ENCODE results near the gene RAB7B. TPM values are rescaled to one million over a fixed set of nuclear protein-coding genes. Genes with fewer than 3 reads are reported as not detected.

Gene RAB7B
- total and polyA plus RNA-seq, 2 donors (not counting 1 experiment from before 2014, with no cell fraction given) = 9.1 to 15.5 TPM

GRCh38 chr1:205938682-205939081 is 64.5 kb downstream of the RAB7B start:
- Histone ChIP-seq H3K4me2 (ENCODE audit: extremely low read depth, insufficient read depth, low read length) (no peak overlapping the region), H2AFZ (ENCODE audit: low read length) (no peak overlapping the region), H3K9ac (ENCODE audit: insufficient read depth, low read length) (no peak overlapping the region), H4K20me1 (ENCODE audit: control insufficient read depth, extremely low read depth, insufficient read depth, low read length) (no peaks in the 10 kb centered on the region), H3K27me3 (ENCODE audit: control insufficient read depth, insufficient read depth, low read length) (peaks cover 18% of the 10 kb centered on the region), H3K9me3 (ENCODE audit: control insufficient read depth, insufficient read depth, low read depth, low read length) (no peaks in the 10 kb centered on the region), H3K27ac (ENCODE audit: insufficient read depth, low read length) (no peak overlapping the region), H3K4me1 (ENCODE audit: control insufficient read depth, extremely low read depth, insufficient read depth, low read length) (peaks cover 3% of the 10 kb centered on the region), H3K79me2 (ENCODE audit: control insufficient read depth, insufficient read depth, low read length) (no peaks in the 10 kb centered on the region), H3K36me3 (ENCODE audit: control insufficient read depth, insufficient read depth, low read length) (no peaks in the 10 kb centered on the region), H3K4me3 (replicated peaks in 1 of 4; ENCODE audit: control extremely low read depth in 1 of 4, insufficient read depth in 1 of 4, low read depth in 3 of 4, low read length in 4 of 4) (no peak overlapping the region)
- no peak for DNase-seq (ENCODE audit: low read depth in 2 of 2)
- TF ChIP-seq, protein P1, sequence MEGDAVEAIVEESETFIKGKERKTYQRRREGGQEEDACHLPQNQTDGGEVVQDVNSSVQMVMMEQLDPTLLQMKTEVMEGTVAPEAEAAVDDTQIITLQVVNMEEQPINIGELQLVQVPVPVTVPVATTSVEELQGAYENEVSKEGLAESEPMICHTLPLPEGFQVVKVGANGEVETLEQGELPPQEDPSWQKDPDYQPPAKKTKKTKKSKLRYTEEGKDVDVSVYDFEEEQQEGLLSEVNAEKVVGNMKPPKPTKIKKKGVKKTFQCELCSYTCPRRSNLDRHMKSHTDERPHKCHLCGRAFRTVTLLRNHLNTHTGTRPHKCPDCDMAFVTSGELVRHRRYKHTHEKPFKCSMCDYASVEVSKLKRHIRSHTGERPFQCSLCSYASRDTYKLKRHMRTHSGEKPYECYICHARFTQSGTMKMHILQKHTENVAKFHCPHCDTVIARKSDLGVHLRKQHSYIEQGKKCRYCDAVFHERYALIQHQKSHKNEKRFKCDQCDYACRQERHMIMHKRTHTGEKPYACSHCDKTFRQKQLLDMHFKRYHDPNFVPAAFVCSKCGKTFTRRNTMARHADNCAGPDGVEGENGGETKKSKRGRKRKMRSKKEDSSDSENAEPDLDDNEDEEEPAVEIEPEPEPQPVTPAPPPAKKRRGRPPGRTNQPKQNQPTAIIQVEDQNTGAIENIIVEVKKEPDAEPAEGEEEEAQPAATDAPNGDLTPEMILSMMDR (conservative IDR thresholded peaks at IDR 0.05 in 1 of 2, IDR thresholded peaks at IDR 0.05 in 1 of 2; ENCODE audit: low read depth in 1 of 2, low read length in 2 of 2) = no peak
- no peak for TF ChIP-seq EZH2 (IDR thresholded peaks at IDR 0.05; ENCODE audit: low read length, missing control alignments)

GRCh38 chr1:205936846-205937586 is 66.2 kb downstream of the RAB7B start:
- DNase-seq (ENCODE audit: low read depth in 2 of 2) = peak; percentile 28 to 86
- H3K9ac ChIP-seq (ENCODE audit: insufficient read depth, low read length) = no peak overlapping the region
- no peak overlapping the region for H2AFZ ChIP-seq (ENCODE audit: low read length)
- no peaks in the 10 kb centered on the region for H3K9me3 ChIP-seq (ENCODE audit: control insufficient read depth, insufficient read depth, low read depth, low read length)
- TF ChIP-seq, protein P1 (conservative IDR thresholded peaks at IDR 0.05 in 1 of 2, IDR thresholded peaks at IDR 0.05 in 1 of 2; ENCODE audit: low read depth in 1 of 2, low read length in 2 of 2) = no peak
- TF ChIP-seq EZH2 (IDR thresholded peaks at IDR 0.05; ENCODE audit: low read length, missing control alignments) = no peak
- H4K20me1 ChIP-seq (ENCODE audit: control insufficient read depth, extremely low read depth, insufficient read depth, low read length) = no peaks in the 10 kb centered on the region
- H3K27ac ChIP-seq (ENCODE audit: insufficient read depth, low read length) = no peak overlapping the region
- H3K4me3 ChIP-seq (replicated peaks in 1 of 4; ENCODE audit: control extremely low read depth in 1 of 4, insufficient read depth in 1 of 4, low read depth in 3 of 4, low read length in 4 of 4) = no peak overlapping the region
- H3K4me2 ChIP-seq (ENCODE audit: extremely low read depth, insufficient read depth, low read length) = no peak overlapping the region
- no peaks in the 10 kb centered on the region for H3K36me3 ChIP-seq (ENCODE audit: control insufficient read depth, insufficient read depth, low read length)
- H3K4me1 ChIP-seq (ENCODE audit: control insufficient read depth, extremely low read depth, insufficient read depth, low read length) = peaks cover 3% of the 10 kb centered on the region
- peaks cover 16% of the 10 kb centered on the region for H3K27me3 ChIP-seq (ENCODE audit: control insufficient read depth, insufficient read depth, low read length)
- no peaks in the 10 kb centered on the region for H3K79me2 ChIP-seq (ENCODE audit: control insufficient read depth, insufficient read depth, low read length)

GRCh38 chr1:205936311-205936710 is 66.9 kb downstream of the RAB7B start:
- H4K20me1 ChIP-seq (ENCODE audit: control insufficient read depth, extremely low read depth, insufficient read depth, low read length) = no peaks in the 10 kb centered on the region
- TF ChIP-seq, protein P1 (conservative IDR thresholded peaks at IDR 0.05 in 1 of 2, IDR thresholded peaks at IDR 0.05 in 1 of 2; ENCODE audit: low read depth in 1 of 2, low read length in 2 of 2) = no peak
- no peak for TF ChIP-seq EZH2 (IDR thresholded peaks at IDR 0.05; ENCODE audit: low read length, missing control alignments)
- no peak overlapping the region for H3K27ac ChIP-seq (ENCODE audit: insufficient read depth, low read length)
- peaks cover 17% of the 10 kb centered on the region for H3K27me3 ChIP-seq (ENCODE audit: control insufficient read depth, insufficient read depth, low read length)
- no peaks in the 10 kb centered on the region for H3K9me3 ChIP-seq (ENCODE audit: control insufficient read depth, insufficient read depth, low read depth, low read length)
- H3K4me2 ChIP-seq (ENCODE audit: extremely low read depth, insufficient read depth, low read length) = no peak overlapping the region
- H3K9ac ChIP-seq (ENCODE audit: insufficient read depth, low read length) = no peak overlapping the region
- no peaks in the 10 kb centered on the region for H3K79me2 ChIP-seq (ENCODE audit: control insufficient read depth, insufficient read depth, low read length)
- H3K36me3 ChIP-seq (ENCODE audit: control insufficient read depth, insufficient read depth, low read length) = no peaks in the 10 kb centered on the region
- DNase-seq (ENCODE audit: low read depth in 2 of 2) = no peak
- no peak overlapping the region for H2AFZ ChIP-seq (ENCODE audit: low read length)
- H3K4me1 ChIP-seq (ENCODE audit: control insufficient read depth, extremely low read depth, insufficient read depth, low read length) = peaks cover 3% of the 10 kb centered on the region
- H3K4me3 ChIP-seq (replicated peaks in 1 of 4; ENCODE audit: control extremely low read depth in 1 of 4, insufficient read depth in 1 of 4, low read depth in 3 of 4, low read length in 4 of 4) = no peak overlapping the region
